Kidney (tissue), 14 donors: ENCODE measurements around the gene ARMC8. TPM values are rescaled to one million over a fixed set of nuclear protein-coding genes. Genes with fewer than 3 reads are reported as not detected.

ENCODE experiments used
- DNase-seq, 5 donors: peaks; one replicate each; pipeline ENCODE4 v3.0.0-alpha.2; 2013 to 2020
- FAIRE-seq: peaks from 2 replicates; lab custom pipeline; 2012; peaks lifted over from hg19 to GRCh38; lab: Jason Lieb, UNC
- H3K27ac ChIP-seq, 2 donors: one replicate each; pipeline ENCODE4 v1.7.0; 2013; ENCODE audit warnings: low read depth in 2 of 2, low read length in 2 of 2, inconsistent platforms in 1 of 2
- H3K27me3 ChIP-seq: one replicate; pipeline ENCODE4 v1.7.1; 2013; ENCODE audit warnings: low read length, inconsistent platforms; ENCODE audit not compliant: control insufficient read depth, insufficient read depth
- H3K36me3 ChIP-seq, 3 donors: one replicate each; pipeline versions ENCODE4 v1.7.0 to v1.7.1; 2013; ENCODE audit warnings: low read length in 3 of 3, control low read depth in 1 of 3, inconsistent platforms in 1 of 3; ENCODE audit not compliant: insufficient read depth in 3 of 3, control insufficient read depth in 2 of 3
- H3K4me1 ChIP-seq, 3 donors: one replicate each; pipeline versions ENCODE4 v1.7.0 to v1.7.1; 2013; ENCODE audit warnings: low read length in 3 of 3, inconsistent platforms in 1 of 3, low read depth in 1 of 3; ENCODE audit not compliant: control insufficient read depth in 2 of 3, insufficient read depth in 2 of 3
- H3K4me3 ChIP-seq, 3 donors: one replicate each; pipeline versions ENCODE4 v1.7.0 to v1.8.1; 2013; ENCODE audit warnings: low read length in 3 of 3, control low read depth in 1 of 3, inconsistent platforms in 1 of 3
- H3K9ac ChIP-seq, 3 donors: one replicate each; pipeline versions ENCODE4 v1.7.0 to v1.7.1; 2013; ENCODE audit warnings: low read length in 3 of 3, control low read depth in 1 of 3, inconsistent platforms in 1 of 3
- H3K9me3 ChIP-seq, 3 donors: one replicate each; pipeline versions ENCODE4 v1.7.0 to v1.7.1; 2013; ENCODE audit warnings: low read length in 3 of 3, control low read depth in 1 of 3, inconsistent platforms in 1 of 3; ENCODE audit not compliant: control insufficient read depth in 2 of 3, insufficient read depth in 1 of 3
- intact Hi-C: fragments of 100-400 bp; cut with DNase I; formaldehyde crosslinking; loops from one replicate; pipeline ENCODE4 v1.11.1; 2022
- polyA plus RNA-seq: library from polyadenylated mRNA; stranded (reverse); fragments of 350-450 nt; fragmentation: Illumina TruSeq; extraction: RNeasy Lipid Tissue Mini Kit (QIAGEN cat#74804); gene quantifications from one replicate; pipeline ENCODE4 v1.2.3, GENCODE V29; 2014; ENCODE audit warnings: low read depth, low replicate concordance; ENCODE audit not compliant: insufficient read depth
- total RNA-seq: library from RNA; stranded (reverse); fragmentation: NEBNext Ultra II Directional; extraction: Animal tissue kit (Norgen Biotek cat#: 25700); gene quantifications from one replicate; pipeline ENCODE4 v1.2.1, GENCODE V29; 2021
- TF ChIP-seq, protein P1 (sequence below): IDR thresholded peaks from 3 replicates; pipeline ENCODE4 v1.5.1; 2012; ENCODE audit warnings: mild to moderate bottlenecking, moderate library complexity, borderline replicate concordance; ENCODE audit not compliant: insufficient read depth; ENCODE audit errors: extremely low read depth
- donor health status: control.
- donor health status: control.
- donor health status: control.
- donor health status: control.
- donor health status: control.
- donor health status: DM: yes; HTN: yes; CAD: no.
- donor health status: Normal renal cell carcinoma (clear cell type).

Gene ARMC8
- total and polyA plus RNA-seq, 2 donors from 2014 or later, result 17.1 to 47.3 TPM

GRCh38 chr3:138327831-138328230 lies 140.7 kb downstream of the ARMC8 start:
- TF ChIP-seq, protein P1, sequence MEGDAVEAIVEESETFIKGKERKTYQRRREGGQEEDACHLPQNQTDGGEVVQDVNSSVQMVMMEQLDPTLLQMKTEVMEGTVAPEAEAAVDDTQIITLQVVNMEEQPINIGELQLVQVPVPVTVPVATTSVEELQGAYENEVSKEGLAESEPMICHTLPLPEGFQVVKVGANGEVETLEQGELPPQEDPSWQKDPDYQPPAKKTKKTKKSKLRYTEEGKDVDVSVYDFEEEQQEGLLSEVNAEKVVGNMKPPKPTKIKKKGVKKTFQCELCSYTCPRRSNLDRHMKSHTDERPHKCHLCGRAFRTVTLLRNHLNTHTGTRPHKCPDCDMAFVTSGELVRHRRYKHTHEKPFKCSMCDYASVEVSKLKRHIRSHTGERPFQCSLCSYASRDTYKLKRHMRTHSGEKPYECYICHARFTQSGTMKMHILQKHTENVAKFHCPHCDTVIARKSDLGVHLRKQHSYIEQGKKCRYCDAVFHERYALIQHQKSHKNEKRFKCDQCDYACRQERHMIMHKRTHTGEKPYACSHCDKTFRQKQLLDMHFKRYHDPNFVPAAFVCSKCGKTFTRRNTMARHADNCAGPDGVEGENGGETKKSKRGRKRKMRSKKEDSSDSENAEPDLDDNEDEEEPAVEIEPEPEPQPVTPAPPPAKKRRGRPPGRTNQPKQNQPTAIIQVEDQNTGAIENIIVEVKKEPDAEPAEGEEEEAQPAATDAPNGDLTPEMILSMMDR, result no peak
- no peak for FAIRE-seq
- intact Hi-C loops, result no loop called here
- Histone ChIP-seq H3K27ac (no peak overlapping the region), H3K4me3 (no peak overlapping the region), H3K4me1 (peaks cover 0 to 5% (median 0%) of the 10 kb centered on the region in 3 donors), H3K9ac (no peak overlapping the region), H3K36me3 (no peaks in the 10 kb centered on the region), H3K27me3 (no peaks in the 10 kb centered on the region), H3K9me3 (no peaks in the 10 kb centered on the region)
- DNase-seq, result no peak

DNA sequence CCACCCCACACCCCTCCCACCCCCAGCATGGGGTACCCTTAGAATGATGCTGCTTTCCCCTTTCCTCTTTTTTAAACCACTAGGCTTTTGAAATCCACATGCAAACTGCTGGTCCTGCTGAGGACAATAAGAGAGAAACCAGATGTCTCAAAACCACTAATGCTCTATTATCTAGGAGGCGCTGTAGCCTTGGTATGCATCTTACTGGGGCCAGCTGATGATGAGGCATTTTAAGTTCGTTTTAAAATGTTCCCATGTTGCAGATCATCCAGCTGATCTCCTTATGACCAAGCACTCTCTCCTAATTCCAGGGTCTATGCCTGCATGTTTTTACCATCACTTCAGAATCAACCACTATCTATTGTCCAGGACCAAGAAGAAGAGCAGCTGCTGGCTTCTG lies 141.2 kb downstream of the ARMC8 start:
- Histone ChIP-seq H3K9me3 (no peaks in the 10 kb centered on the region), H3K27ac (no peak overlapping the region), H3K4me1 (peaks cover 0 to 5% (median 0%) of the 10 kb centered on the region in 3 donors), H3K4me3 (no peak overlapping the region), H3K9ac (no peak overlapping the region), H3K36me3 (no peaks in the 10 kb centered on the region), H3K27me3 (no peaks in the 10 kb centered on the region)
- intact Hi-C loops, result no loop called here
- TF ChIP-seq, protein P1, result no peak
- FAIRE-seq (no peak), DNase-seq (peak in 1 of 5 donors; percentile 12)

DNA sequence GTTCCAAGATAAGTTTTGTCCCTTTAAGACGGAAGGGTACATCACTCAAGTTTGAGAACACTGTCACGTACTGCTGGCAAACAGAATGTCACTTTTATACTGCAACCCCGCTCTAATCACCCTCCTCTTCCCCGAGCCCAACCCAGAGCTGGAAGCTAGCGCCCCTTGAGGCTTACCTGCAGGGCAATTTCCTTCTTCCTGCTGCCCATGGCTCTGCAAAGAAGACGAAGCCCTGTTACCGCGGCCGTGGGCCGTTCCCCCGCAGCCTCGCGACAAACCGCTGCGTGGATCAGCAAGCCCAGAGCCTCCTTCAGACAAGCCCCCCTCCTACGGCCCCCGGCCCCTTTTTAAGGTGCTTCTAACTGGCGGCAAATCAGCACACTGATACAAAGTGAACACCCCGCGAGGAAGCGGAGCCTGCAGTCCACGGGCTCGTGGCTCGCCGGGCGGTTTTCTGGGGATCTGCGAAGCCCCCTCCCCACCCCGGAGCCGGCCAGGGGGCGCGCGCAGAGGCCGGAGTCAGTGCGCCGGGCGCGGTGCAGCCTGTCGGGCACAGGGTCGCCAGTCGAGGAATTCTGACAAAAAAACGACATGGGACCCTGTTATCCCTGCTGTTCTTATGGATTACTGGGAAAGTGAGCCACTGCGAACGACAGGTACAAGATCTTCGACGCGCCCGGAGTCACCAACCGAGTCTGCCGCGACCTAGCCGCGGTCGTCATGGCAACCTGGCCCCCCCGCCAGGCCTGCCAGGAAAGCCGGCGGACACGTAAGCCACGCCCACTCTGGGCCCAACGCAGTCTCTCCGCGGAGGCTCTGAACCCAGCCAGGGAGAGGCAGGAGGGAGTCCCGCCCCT lies 142.3 kb downstream of the ARMC8 start, which contains the start of gene NME9:
TSS of gene NME9 (minus strand) at position 725 of the 857 bp plus-strand sequence. CDS start at position 209, 516 bp downstream.
- Histone ChIP-seq H3K36me3 (no peaks in the 10 kb centered on the region), H3K4me3 (peak within 1 kb of the TSS; percentile 66 to 75 (median 68)), H3K27ac (peak within 1 kb of the TSS in 1 of 2 donors; percentile 41), H3K9me3 (no peaks in the 10 kb centered on the region), H3K9ac (peak within 1 kb of the TSS in 2 of 3 donors; percentile 21 to 40), H3K4me1 (peaks cover 0 to 5% (median 0%) of the 10 kb centered on the region in 3 donors), H3K27me3 (no peaks in the 10 kb centered on the region)
- FAIRE-seq (no peak), DNase-seq (peak; percentile 95 to 96 (median 96))
- intact Hi-C loops, result no loop called here
- TF ChIP-seq, protein P1, result peak; percentile 48
